ENCODE data around the gene AARS2. TPM values are rescaled to one million over a fixed set of nuclear protein-coding genes. Genes with fewer than 3 reads are reported as not detected.

Gene AARS2
- total RNA-seq, 1 experiment from 2014 or later, result 21.7 TPM

DNA sequence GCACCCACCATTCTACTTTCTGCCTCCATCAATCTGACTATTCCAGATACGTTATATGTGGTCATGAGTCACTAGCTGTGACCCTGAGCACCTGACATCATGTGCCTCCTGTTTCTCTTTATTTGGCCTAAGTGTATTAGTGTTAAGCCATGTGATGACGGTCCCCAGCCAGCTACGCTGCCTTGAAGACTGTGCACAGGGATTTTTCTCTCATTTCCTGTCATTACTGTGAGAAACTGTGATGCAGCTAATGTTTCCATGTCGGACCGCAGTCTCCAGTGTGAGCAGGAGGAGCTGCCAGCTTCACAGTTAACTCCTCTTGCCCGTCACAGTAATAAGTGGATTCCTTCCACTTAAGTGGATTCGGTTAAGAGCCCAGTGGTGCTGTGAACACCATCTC is 19.4 kb upstream of the AARS2 start:
- H3K27me3 Mint-ChIP-seq (ENCODE audit: low read depth), result peaks cover 15% of the 10 kb centered on the region
- Histone ChIP-seq H3K23me2 (ENCODE audit: insufficient read length, low read depth, low read length, poor library complexity, severe bottlenecking) (peaks cover 2% of the 10 kb centered on the region), H3T11ph (ENCODE audit: low read length) (no peak overlapping the region), H2BK120ac (ENCODE audit: low read depth, low read length, poor library complexity, severe bottlenecking) (no peak overlapping the region), H3K14ac (ENCODE audit: insufficient read depth, low read length) (no peak overlapping the region), H4K20me1 (ENCODE audit: control insufficient read depth, insufficient read depth, insufficient read length) (no peaks in the 10 kb centered on the region), H4K8ac (replicated peaks; ENCODE audit: insufficient read length, low read depth, low read length) (no peak overlapping the region), H3K18ac (ENCODE audit: insufficient read length, low read depth, low read length) (no peak overlapping the region), H3K56ac (ENCODE audit: insufficient read length, low read depth, low read length) (no peak overlapping the region), H3K27ac (ENCODE audit: insufficient read length, low read depth, low read length) (no peak overlapping the region), H2BK20ac (ENCODE audit: low read depth, low read length, poor library complexity, severe bottlenecking) (no peak overlapping the region), H4K91ac (ENCODE audit: insufficient read length, low read depth, low read length) (no peak overlapping the region), H3K27me3 (ENCODE audit: insufficient read depth, low read length) (0 out of 2 replicates have a peak, but pooled peaks cover 3% of the 10 kb centered on the region), H4K5ac (ENCODE audit: insufficient read length, low read depth, low read length) (no peak overlapping the region), H3K9me3 (ENCODE audit: control insufficient read depth, low read depth, low read length) (no peaks in the 10 kb centered on the region), H2BK15ac (ENCODE audit: low read depth, low read length) (no peak overlapping the region), H3K23ac (ENCODE audit: insufficient read length, low read depth, low read length) (no peak overlapping the region), H3K79me2 (ENCODE audit: insufficient read depth, low read length) (no peaks in the 10 kb centered on the region), H2BK5ac (ENCODE audit: insufficient read length, low read length) (no peak overlapping the region), H3K79me1 (ENCODE audit: insufficient read depth, low read depth, low read length, poor library complexity, severe bottlenecking) (no peaks in the 10 kb centered on the region), H3K4ac (ENCODE audit: low read depth, low read length) (no peak overlapping the region), H2AK5ac (ENCODE audit: insufficient read length, low read length) (no peak overlapping the region), H3K4me2 (ENCODE audit: insufficient read depth, insufficient read length, low read length) (no peak overlapping the region), H3K4me1 (ENCODE audit: insufficient read depth, low read length) (peaks cover 2% of the 10 kb centered on the region; the same call in 1 of the 2 replicates), H3K9ac (ENCODE audit: extremely low read depth, insufficient read length, low read length) (no peak overlapping the region), H2BK12ac (ENCODE audit: insufficient read length, low read depth, low read length) (no peak overlapping the region), H2AFZ (ENCODE audit: low read length) (no peak overlapping the region)
- WGBS (ENCODE audit: extremely low coverage, insufficient read length, low lambda C conversion rate), result no CpG with 5 or more reads among the region's 7 CpGs
- no peak overlapping the region for H3K4me3 Mint-ChIP-seq
- TF ChIP-seq, protein P1, sequence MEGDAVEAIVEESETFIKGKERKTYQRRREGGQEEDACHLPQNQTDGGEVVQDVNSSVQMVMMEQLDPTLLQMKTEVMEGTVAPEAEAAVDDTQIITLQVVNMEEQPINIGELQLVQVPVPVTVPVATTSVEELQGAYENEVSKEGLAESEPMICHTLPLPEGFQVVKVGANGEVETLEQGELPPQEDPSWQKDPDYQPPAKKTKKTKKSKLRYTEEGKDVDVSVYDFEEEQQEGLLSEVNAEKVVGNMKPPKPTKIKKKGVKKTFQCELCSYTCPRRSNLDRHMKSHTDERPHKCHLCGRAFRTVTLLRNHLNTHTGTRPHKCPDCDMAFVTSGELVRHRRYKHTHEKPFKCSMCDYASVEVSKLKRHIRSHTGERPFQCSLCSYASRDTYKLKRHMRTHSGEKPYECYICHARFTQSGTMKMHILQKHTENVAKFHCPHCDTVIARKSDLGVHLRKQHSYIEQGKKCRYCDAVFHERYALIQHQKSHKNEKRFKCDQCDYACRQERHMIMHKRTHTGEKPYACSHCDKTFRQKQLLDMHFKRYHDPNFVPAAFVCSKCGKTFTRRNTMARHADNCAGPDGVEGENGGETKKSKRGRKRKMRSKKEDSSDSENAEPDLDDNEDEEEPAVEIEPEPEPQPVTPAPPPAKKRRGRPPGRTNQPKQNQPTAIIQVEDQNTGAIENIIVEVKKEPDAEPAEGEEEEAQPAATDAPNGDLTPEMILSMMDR (conservative IDR thresholded peaks at IDR 0.05), result no peak
- no peak for DNase-seq
- H3K27ac Mint-ChIP-seq, result no peak overlapping the region; a peak in 1 of 7 replicates
- H3K9me3 Mint-ChIP-seq, result no peaks in the 10 kb centered on the region; a peak in 2 of 5 replicates
- no peaks in the 10 kb centered on the region for H3K36me3 Mint-ChIP-seq (ENCODE audit: insufficient read depth in 1 of 3, low read depth in 3 of 3)
- peaks cover 36 to 43% of the 10 kb centered on the region in 2 experiments for H3K4me1 Mint-ChIP-seq

Data from H9 (cell line).